ENCODE results near the gene CERT1.
"Not testable (repeated sequence)": the region's sequence is repeated elsewhere in the genome, so short reads cannot be mapped to it uniquely, and the experiment has no call there.

The CERT1 gene

DNA sequence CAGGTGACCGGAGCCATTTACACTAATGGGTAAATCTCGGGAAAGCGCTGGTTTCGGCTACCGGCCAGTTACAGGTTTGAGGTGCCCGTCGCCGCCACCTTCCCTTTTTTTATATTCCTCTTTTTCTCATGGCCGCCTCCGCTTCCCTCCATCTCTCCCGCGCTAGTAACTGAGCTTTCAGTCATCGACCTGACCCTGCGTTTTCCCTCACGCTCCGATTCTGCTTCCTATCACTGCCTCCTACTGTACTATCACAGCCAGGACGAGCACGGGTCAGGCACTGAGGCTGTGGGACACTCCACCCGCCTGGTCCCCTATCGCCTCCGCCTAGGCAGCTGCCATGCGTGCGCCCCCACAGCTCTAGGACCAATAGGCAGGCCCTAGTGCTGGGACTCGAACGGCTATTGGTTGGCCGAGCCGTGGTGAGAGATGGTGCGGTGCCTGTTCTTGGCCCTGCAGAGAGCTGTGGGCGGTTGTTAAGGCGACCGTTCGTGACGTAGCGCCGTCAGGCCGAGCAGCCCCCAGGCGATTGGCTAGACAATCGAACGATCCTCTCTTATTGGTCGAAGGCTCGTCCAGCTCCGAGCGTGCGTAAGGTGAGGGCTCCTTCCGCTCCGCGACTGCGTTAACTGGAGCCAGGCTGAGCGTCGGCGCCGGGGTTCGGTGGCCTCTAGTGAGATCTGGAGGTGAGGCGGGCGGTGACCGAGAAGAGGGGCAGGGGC is 174.7 kb downstream of the CERT1 start, which contains the start of gene HMGCR:
HMGCR (plus strand) TSS at position 606 of the 722 bp plus-strand sequence. CDS start 5,386 bp downstream, outside the sequence.
- Histone ChIP-seq H3K4me3 (ENCODE audit: extremely low read depth, insufficient read depth, low read length, poor library complexity, severe bottlenecking) (peak within 1 kb of the TSS; percentile 99), H3K27ac (ENCODE audit: low read depth, low read length, severe bottlenecking) (peak within 1 kb of the TSS; percentile 91), H3K9me3 (ENCODE audit: control insufficient read depth, low read length) (no peaks in the 10 kb centered on the region), H3K4me1 (ENCODE audit: control insufficient read depth, insufficient read depth, low read length, poor library complexity, severe bottlenecking) (peaks cover 6% of the 10 kb centered on the region), H3K36me3 (ENCODE audit: control insufficient read depth, insufficient read depth, low read length) (peaks cover 18% of the 10 kb centered on the region)
- 0 to 1% methylated on average over 47 to 53 of the region's 56 CpGs for WGBS, 2 experiments (ENCODE audit: insufficient coverage in 2 of 2)

DNA sequence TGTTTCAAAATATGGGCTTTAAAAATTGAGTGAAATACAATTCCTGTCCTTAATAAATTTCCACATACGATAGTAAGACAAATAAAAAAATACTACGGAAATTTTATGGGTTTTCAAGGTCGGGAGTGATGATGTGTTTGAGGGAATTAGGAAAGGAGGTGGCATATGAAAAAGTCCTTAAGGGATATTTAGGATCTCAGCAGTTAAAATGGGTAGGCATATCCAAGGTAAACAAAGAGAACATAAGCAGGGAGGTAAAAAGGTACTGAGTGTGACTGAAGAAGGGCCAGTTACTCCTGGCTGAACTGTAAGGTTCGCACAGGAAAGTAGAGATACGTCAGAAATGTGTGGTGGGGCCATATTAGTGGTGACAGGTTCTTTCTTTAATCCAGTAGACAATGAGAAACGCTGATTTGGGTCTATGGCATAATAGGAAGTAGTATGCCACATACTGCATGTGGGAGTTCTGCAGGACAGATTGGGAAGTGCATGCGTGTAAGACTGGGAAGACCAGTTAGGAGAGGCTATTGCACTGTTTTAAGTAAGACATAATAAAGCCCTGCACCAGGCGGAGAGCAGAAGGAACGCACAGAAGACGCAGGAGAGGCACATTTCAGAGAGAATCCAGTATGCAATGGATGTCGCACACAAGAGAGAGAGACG is 175.3 kb downstream of the CERT1 start:
- Histone ChIP-seq H3K36me3 (ENCODE audit: control insufficient read depth, insufficient read depth, low read length) (peaks cover 16% of the 10 kb centered on the region), H3K27ac (ENCODE audit: low read depth, low read length, severe bottlenecking) (peak overlapping the region; percentile 89), H3K9me3 (ENCODE audit: control insufficient read depth, low read length) (no peaks in the 10 kb centered on the region), H3K4me3 (ENCODE audit: extremely low read depth, insufficient read depth, low read length, poor library complexity, severe bottlenecking) (peak overlapping the region; percentile 99), H3K4me1 (ENCODE audit: control insufficient read depth, insufficient read depth, low read length, poor library complexity, severe bottlenecking) (peaks cover 6% of the 10 kb centered on the region)
- WGBS, 2 experiments (ENCODE audit: insufficient coverage in 2 of 2) = 14 to 15% methylated on average over 11 of the region's 12 CpGs

DNA sequence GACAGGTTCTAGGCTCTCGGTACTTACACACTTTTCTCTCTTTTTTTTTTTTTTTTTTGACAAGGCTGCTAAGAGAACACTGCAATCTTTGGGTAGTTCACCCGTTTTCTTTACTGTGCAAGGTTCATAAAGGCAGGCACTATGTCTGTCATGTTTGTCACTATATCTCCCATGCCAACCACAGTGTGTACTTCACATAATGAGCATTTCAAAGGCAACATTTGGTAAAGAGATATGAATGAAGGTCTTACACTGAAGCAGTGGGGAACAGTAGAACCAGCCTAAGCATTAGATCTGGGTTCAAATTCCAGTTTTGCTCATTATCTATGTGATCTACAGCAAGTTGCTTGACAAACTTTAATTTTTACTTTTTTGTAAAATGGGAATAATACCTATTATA is 175.9 kb downstream of the CERT1 start:
- Histone ChIP-seq H3K27ac (ENCODE audit: low read depth, low read length, severe bottlenecking) (no peak overlapping the region), H3K9me3 (ENCODE audit: control insufficient read depth, low read length) (no peaks in the 10 kb centered on the region), H3K36me3 (ENCODE audit: control insufficient read depth, insufficient read depth, low read length) (peaks cover 11% of the 10 kb centered on the region), H3K4me3 (ENCODE audit: extremely low read depth, insufficient read depth, low read length, poor library complexity, severe bottlenecking) (no peak overlapping the region), H3K4me1 (ENCODE audit: control insufficient read depth, insufficient read depth, low read length, poor library complexity, severe bottlenecking) (peaks cover 3% of the 10 kb centered on the region)
- 87 to 100% methylated on average over 1 to 2 of the region's 2 CpGs for WGBS, 2 experiments (ENCODE audit: insufficient coverage in 2 of 2)

DNA sequence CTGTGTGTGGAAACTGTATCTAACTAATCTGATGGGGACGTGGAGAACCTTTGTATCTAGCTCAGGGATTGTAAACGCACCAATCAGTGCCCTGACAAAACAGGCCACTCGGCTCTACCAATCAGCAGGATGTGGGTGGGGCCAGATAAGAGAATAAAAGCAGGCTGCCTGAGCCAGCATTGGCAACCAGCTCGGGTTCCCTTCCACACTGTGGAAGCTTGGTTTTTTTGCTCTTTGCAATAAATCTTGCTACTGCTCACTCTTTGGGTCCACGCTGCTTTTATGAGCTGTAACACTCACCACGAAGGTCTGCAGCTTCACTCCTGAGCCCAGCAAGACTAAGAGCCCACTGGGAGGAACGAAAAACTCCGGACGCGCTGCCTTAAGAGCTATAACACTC is 177.0 kb downstream of the CERT1 start:
- H3K36me3 ChIP-seq (ENCODE audit: control insufficient read depth, insufficient read depth, low read length); H3K4me1 ChIP-seq (ENCODE audit: control insufficient read depth, insufficient read depth, low read length, poor library complexity, severe bottlenecking); H3K4me3 ChIP-seq (ENCODE audit: extremely low read depth, insufficient read depth, low read length, poor library complexity, severe bottlenecking); H3K27ac ChIP-seq (ENCODE audit: low read depth, low read length, severe bottlenecking); H3K9me3 ChIP-seq (ENCODE audit: control insufficient read depth, low read length): not testable (repeated sequence)
- WGBS, 2 experiments (ENCODE audit: insufficient coverage in 2 of 2) = 92 to 95% methylated on average over 3 to 7 of the region's 10 CpGs

DNA sequence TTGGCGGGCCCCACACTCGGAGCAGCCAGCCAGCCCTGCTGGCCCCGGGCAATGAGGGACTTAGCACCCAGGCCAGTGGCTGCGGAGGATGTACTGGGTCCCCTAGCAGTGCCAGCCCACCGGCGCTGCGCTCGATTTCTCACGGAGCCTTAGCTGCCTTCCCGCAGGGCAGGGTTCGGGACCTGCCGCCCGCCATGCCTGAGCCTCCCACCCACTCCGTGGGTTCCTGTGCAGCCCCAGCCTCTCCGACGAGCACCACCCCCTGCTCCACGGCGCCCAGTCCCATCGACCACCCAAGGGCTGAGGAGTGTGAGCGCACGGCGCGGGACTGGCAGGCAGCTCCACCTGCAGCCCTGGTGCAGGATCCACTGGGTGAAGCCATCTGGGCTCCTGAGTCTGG is 177.7 kb downstream of the CERT1 start:
- not testable (repeated sequence) for H3K27ac ChIP-seq (ENCODE audit: low read depth, low read length, severe bottlenecking); H3K36me3 ChIP-seq (ENCODE audit: control insufficient read depth, insufficient read depth, low read length); H3K4me3 ChIP-seq (ENCODE audit: extremely low read depth, insufficient read depth, low read length, poor library complexity, severe bottlenecking); H3K4me1 ChIP-seq (ENCODE audit: control insufficient read depth, insufficient read depth, low read length, poor library complexity, severe bottlenecking); H3K9me3 ChIP-seq (ENCODE audit: control insufficient read depth, low read length)
- WGBS, 2 experiments (ENCODE audit: insufficient coverage in 2 of 2) = 97 to 98% methylated on average over 18 to 19 of the region's 23 CpGs

DNA sequence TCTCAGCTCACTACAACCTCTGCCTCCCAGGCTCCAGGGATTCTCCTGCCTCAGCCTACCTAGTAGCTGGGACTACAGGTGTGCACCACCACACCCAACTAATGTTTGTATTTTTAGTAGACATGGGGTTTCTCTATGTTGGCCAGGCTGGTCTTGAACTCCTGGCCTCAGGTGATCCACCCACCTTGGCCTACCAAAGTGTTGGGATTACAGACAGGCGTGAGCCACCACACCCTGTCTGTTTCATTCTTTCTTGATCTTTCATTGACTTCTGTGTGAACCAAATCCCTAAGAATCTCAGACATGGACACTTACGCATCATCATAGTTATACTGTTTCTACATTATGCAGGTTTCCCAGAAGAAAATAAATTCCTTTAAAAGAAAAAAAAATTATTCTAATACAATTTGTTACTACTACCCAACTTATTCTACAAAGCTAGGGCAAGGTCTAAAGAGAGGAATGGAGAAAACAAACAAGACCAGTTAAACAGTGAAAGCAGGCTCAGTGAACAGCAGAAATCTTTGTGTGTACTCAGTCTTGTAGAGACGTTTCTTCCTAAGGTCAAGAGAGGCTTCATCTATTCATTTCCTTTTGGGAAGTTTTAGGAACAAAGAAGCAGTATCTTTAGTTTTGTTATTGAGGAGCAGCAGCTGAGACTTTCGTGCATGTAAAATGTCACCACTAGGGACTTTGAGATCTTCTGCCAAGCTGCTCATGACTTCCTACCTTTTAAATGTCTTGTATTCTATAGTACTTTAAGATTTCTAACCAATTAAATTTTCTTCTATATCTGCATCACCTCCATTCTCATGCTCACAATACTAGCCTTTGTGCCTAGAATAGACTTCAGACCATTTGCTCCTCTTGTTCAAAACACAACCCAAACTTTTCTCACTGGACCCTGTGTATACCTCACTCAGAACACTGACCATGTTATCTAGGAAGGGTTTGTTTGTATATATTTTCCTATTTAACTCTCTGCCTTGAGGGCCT is 180.0 kb downstream of the CERT1 start:
- WGBS, 2 experiments (ENCODE audit: insufficient coverage in 2 of 2) = 89 to 100% methylated on average over 1 to 3 of the region's 4 CpGs
- Histone ChIP-seq H3K4me1 (ENCODE audit: control insufficient read depth, insufficient read depth, low read length, poor library complexity, severe bottlenecking) (no peaks in the 10 kb centered on the region), H3K36me3 (ENCODE audit: control insufficient read depth, insufficient read depth, low read length) (no peaks in the 10 kb centered on the region), H3K27ac (ENCODE audit: low read depth, low read length, severe bottlenecking) (no peak overlapping the region), H3K9me3 (ENCODE audit: control insufficient read depth, low read length) (no peaks in the 10 kb centered on the region), H3K4me3 (ENCODE audit: extremely low read depth, insufficient read depth, low read length, poor library complexity, severe bottlenecking) (no peak overlapping the region)

DNA sequence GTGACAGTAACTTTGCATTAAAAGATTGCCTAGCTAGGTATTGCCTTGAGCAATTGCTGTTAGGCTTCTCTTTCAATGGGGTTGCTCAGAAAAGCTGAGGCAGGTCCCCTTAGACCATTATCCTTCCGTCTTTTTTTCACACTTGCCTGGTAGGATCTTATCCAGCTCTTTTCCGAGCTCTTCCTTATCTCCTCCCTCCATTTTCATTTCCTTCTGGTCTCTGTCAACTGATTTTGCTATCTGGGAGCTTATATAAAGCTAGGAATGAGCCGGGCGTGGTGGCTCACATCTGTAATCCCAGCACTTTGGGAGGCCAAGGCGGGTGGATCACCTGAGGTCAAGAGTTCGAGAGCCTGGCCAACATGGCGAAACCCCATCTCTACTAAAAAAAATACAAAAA is 181.0 kb downstream of the CERT1 start:
- WGBS, 2 experiments (ENCODE audit: insufficient coverage in 2 of 2) = 50 to 66% methylated on average over 1 to 4 of the region's 7 CpGs
- H3K9me3 ChIP-seq (ENCODE audit: control insufficient read depth, low read length) = no peaks in the 10 kb centered on the region

More for the DNA sequence above, 181.0 kb downstream of the CERT1 start:
- Histone ChIP-seq H3K27ac (ENCODE audit: low read depth, low read length, severe bottlenecking) (no peak overlapping the region), H3K4me1 (ENCODE audit: control insufficient read depth, insufficient read depth, low read length, poor library complexity, severe bottlenecking) (no peaks in the 10 kb centered on the region), H3K36me3 (ENCODE audit: control insufficient read depth, insufficient read depth, low read length) (no peaks in the 10 kb centered on the region), H3K4me3 (ENCODE audit: extremely low read depth, insufficient read depth, low read length, poor library complexity, severe bottlenecking) (no peak overlapping the region)

Measured in mesodermal cell (in vitro differentiated cells).